ENCODE results near the gene TMEM203. TPM values are rescaled to one million over a fixed set of nuclear protein-coding genes. Genes with fewer than 3 reads are reported as not detected.

Gene TMEM203
- polyA plus RNA-seq, 1 donor (not counting 4 experiments of a cell fraction or from before 2014, with no cell fraction given) = 29.2 TPM

- no peak for TF ChIP-seq EZH2 (IDR thresholded peaks at IDR 0.05; ENCODE audit: low read length)
- TF ChIP-seq CTCF (optimal IDR thresholded peaks at IDR 0.05 in 1 of 3, IDR thresholded peaks at IDR 0.05 in 1 of 3, conservative IDR thresholded peaks at IDR 0.05 in 1 of 3; ENCODE audit: extremely low read depth in 1 of 3, insufficient read depth in 2 of 3, low read length in 3 of 3) = no peak
- DNase-seq (ENCODE audit: low read depth, low spot score) (no peak), FAIRE-seq (no peak)
- Histone ChIP-seq H3K4me2 (ENCODE audit: control insufficient read depth, extremely low read depth, insufficient read depth, low read depth, low read length) (peak overlapping the region; percentile 100), H3K9me1 (ENCODE audit: control insufficient read depth, extremely low read depth, insufficient read depth, low read length) (no peaks in the 10 kb centered on the region), H3K36me3 (ENCODE audit: control insufficient read depth in 2 of 2, extremely low read depth in 1 of 2, insufficient read depth in 2 of 2, low read length in 2 of 2) (peaks cover 5 to 11% of the 10 kb centered on the region in 2 experiments), H3K9me3 (ENCODE audit: control insufficient read depth, low read depth, low read length) (no peaks in the 10 kb centered on the region), H3K27me3 (ENCODE audit: control insufficient read depth, extremely low read depth, insufficient read depth, low read length) (no peaks in the 10 kb centered on the region), H3K4me1 (ENCODE audit: control insufficient read depth, extremely low read depth, insufficient read depth, low read length) (peaks cover 24% of the 10 kb centered on the region), H3K9ac (ENCODE audit: control insufficient read depth, extremely low read depth, insufficient read depth, low read length) (peak overlapping the region; percentile 93), H3K27ac (ENCODE audit: control insufficient read depth, insufficient read depth, low read length) (peak overlapping the region; percentile 83), H2AFZ (ENCODE audit: control insufficient read depth, low read length) (no peak overlapping the region), H3K4me3 (ENCODE audit: control insufficient read depth in 2 of 3, extremely low read depth in 1 of 3, insufficient read depth in 2 of 3, low read depth in 1 of 3, low read length in 3 of 3) (peak overlapping the region; percentile 93 to 97 (median 96)), H4K20me1 (ENCODE audit: control insufficient read depth, extremely low read depth, insufficient read depth, low read length) (no peaks in the 10 kb centered on the region), H3K79me2 (ENCODE audit: control insufficient read depth, insufficient read depth, low read length) (peaks cover 51% of the 10 kb centered on the region)
- dilution Hi-C loops (cut with MboI; ENCODE audit: extremely low pct_ligation_motif_present, low sequenced_read_pairs) = no loop called here
These were observed 1.2 kb upstream of the TMEM203 start for GRCh38 chr9:137206602-137207001.

GRCh38 chr9:137204731-137205125, 720 bp downstream of the TMEM203 start:
- H3K9me3 ChIP-seq (ENCODE audit: control insufficient read depth, low read depth, low read length) = no peaks in the 10 kb centered on the region
- H3K79me2 ChIP-seq (ENCODE audit: control insufficient read depth, insufficient read depth, low read length) = peaks cover 53% of the 10 kb centered on the region

More at GRCh38 chr9:137204731-137205125, 720 bp downstream of the TMEM203 start:
- no peak for FAIRE-seq
- Histone ChIP-seq H4K20me1 (ENCODE audit: control insufficient read depth, extremely low read depth, insufficient read depth, low read length) (no peaks in the 10 kb centered on the region), H3K4me3 (ENCODE audit: control insufficient read depth in 2 of 3, extremely low read depth in 1 of 3, insufficient read depth in 2 of 3, low read depth in 1 of 3, low read length in 3 of 3) (peak overlapping the region; percentile 93 to 97 (median 96)), H3K4me1 (ENCODE audit: control insufficient read depth, extremely low read depth, insufficient read depth, low read length) (peaks cover 30% of the 10 kb centered on the region), H3K9ac (ENCODE audit: control insufficient read depth, extremely low read depth, insufficient read depth, low read length) (peak overlapping the region; percentile 93), H3K36me3 (ENCODE audit: control insufficient read depth in 2 of 2, extremely low read depth in 1 of 2, insufficient read depth in 2 of 2, low read length in 2 of 2) (peaks cover 5 to 7% of the 10 kb centered on the region in 2 experiments), H2AFZ (ENCODE audit: control insufficient read depth, low read length) (peak overlapping the region; percentile 78), H3K27ac (ENCODE audit: control insufficient read depth, insufficient read depth, low read length) (peak overlapping the region; percentile 83), H3K4me2 (ENCODE audit: control insufficient read depth, extremely low read depth, insufficient read depth, low read depth, low read length) (peak overlapping the region; percentile 88), H3K27me3 (ENCODE audit: control insufficient read depth, extremely low read depth, insufficient read depth, low read length) (no peaks in the 10 kb centered on the region), H3K9me1 (ENCODE audit: control insufficient read depth, extremely low read depth, insufficient read depth, low read length) (no peaks in the 10 kb centered on the region)
- dilution Hi-C loops (cut with MboI; ENCODE audit: extremely low pct_ligation_motif_present, low sequenced_read_pairs) = no loop called here
- TF ChIP-seq CTCF (optimal IDR thresholded peaks at IDR 0.05 in 1 of 3, IDR thresholded peaks at IDR 0.05 in 1 of 3, conservative IDR thresholded peaks at IDR 0.05 in 1 of 3; ENCODE audit: extremely low read depth in 1 of 3, insufficient read depth in 2 of 3, low read length in 3 of 3) (no peak), EZH2 (IDR thresholded peaks at IDR 0.05; ENCODE audit: low read length) (no peak)
- DNase-seq (ENCODE audit: low read depth, low spot score) = no peak

Data from keratinocyte (primary cell).